Measurements from ENCODE around the gene CPTP.

Gene CPTP

DNA sequence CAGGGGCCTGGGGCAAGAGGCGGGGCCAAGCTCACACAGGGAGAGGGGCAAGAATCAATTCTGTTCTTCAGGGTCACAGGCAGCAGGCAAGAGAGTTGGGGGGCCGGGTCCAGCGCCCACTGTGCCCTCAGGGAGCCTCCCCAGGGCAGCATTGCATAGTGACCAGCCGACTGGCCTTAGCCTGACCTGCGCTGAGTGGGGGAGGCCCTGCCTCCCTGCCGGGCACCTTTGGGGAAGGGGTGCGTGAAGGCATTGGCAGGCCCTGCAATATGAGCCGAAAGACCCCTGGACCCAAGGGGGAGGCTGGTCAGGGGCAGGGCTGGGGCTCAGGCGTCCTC is 32.2 kb upstream of the CPTP start:
- ATAC-seq (ENCODE audit: low read depth) (no peak), DNase-seq (ENCODE audit: low spot score) (no peak)
- Histone ChIP-seq H3K4me3 (ENCODE audit: severe bottlenecking) (no peak overlapping the region), H3K4me1 (ENCODE audit: insufficient read depth, poor library complexity, severe bottlenecking) (no peaks in the 10 kb centered on the region), H3K36me3 (ENCODE audit: low read depth) (no peaks in the 10 kb centered on the region), H3K27ac (ENCODE audit: poor library complexity, severe bottlenecking) (no peak overlapping the region), H3K27me3 (ENCODE audit: insufficient read depth, poor library complexity, severe bottlenecking) (no peaks in the 10 kb centered on the region), H3K9me3 (ENCODE audit: severe bottlenecking) (no peaks in the 10 kb centered on the region)
- TF ChIP-seq CTCF (IDR thresholded peaks at IDR 0.05; ENCODE audit: poor library complexity, severe bottlenecking), result no peak

DNA sequence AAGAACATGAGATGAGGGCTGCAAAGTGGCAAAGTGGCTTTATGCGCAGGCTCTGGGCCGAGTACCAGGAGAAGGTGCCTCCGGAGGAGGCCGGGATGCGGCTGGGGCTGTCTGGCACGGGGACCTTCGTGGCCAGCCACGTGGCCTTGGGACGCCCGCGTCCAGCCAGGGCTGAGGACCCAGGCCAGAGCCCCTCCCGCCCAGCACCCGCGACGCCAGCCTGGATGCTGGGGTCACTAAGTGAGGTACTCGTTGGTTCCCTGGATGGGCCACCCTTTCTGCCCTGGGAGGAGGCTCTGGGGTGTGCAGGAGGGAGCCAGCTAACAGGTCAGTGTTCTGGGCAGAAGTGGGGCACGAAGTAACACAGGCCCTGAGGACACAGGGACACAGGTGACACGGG is 31.8 kb upstream of the CPTP start:
- Histone ChIP-seq H3K27me3 (ENCODE audit: insufficient read depth, poor library complexity, severe bottlenecking) (no peaks in the 10 kb centered on the region), H3K4me1 (ENCODE audit: insufficient read depth, poor library complexity, severe bottlenecking) (no peaks in the 10 kb centered on the region), H3K9me3 (ENCODE audit: severe bottlenecking) (no peaks in the 10 kb centered on the region), H3K36me3 (ENCODE audit: low read depth) (no peaks in the 10 kb centered on the region), H3K4me3 (ENCODE audit: severe bottlenecking) (no peak overlapping the region), H3K27ac (ENCODE audit: poor library complexity, severe bottlenecking) (no peak overlapping the region)
- ATAC-seq (ENCODE audit: low read depth), result no peak
- TF ChIP-seq CTCF (IDR thresholded peaks at IDR 0.05; ENCODE audit: poor library complexity, severe bottlenecking), result no peak
- DNase-seq (ENCODE audit: low spot score), result no peak

DNA sequence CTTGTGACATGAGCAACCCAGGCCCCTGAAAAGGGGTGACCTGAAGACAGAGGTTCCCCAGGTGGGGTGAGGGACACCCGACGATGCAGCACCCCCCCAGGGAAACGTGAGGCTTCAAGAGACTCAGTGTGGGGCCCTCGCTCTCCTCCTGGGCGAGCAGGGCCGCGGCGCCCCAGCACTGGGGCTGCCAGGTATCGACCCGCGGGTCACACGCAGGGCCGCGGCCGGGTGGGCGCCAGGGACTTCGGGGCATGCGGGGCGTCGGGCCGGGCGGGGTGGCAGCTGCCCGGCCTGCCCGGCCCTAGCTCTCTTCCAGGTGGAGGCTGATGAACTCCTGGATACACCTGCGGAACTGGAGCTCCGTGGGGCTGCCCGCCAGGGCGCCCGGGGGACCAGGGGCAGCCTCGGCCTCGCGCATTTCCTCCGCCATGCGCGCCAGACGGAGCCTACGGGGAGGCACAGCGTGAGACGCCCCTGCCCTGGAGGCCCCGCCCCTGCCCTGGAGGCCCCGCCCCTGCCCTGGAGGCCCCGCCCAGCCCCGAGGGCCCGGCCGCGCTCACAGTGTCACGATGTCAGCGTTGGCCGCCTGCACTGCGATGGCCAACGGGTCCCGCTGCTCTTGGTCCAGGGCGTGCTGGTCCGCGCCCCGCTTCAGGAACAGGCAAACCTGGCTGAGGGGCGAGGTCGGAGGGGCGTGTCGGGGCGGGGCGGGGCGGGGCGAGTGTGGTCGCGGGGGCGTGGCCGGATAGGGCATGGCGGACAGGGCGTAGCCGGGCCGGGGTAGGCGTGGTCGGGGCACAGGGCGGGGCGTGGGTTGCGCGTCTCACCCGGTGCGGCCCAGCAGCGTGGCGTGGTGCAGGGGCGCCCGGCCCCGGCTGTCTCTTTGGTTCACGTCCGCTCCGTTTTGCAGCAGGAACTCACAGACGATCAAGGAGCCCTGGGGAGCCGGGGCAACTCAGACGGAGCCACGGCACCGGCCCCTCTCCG is 31.0 kb upstream of the CPTP start:
- Histone ChIP-seq H3K9me3 (ENCODE audit: severe bottlenecking) (no peaks in the 10 kb centered on the region), H3K27ac (ENCODE audit: poor library complexity, severe bottlenecking) (no peak overlapping the region), H3K4me3 (ENCODE audit: severe bottlenecking) (no peak overlapping the region), H3K36me3 (ENCODE audit: low read depth) (no peaks in the 10 kb centered on the region), H3K27me3 (ENCODE audit: insufficient read depth, poor library complexity, severe bottlenecking) (no peaks in the 10 kb centered on the region), H3K4me1 (ENCODE audit: insufficient read depth, poor library complexity, severe bottlenecking) (no peaks in the 10 kb centered on the region)
- DNase-seq (ENCODE audit: low spot score) (no peak), ATAC-seq (ENCODE audit: low read depth) (no peak)
- TF ChIP-seq CTCF (IDR thresholded peaks at IDR 0.05; ENCODE audit: poor library complexity, severe bottlenecking), result no peak

DNA sequence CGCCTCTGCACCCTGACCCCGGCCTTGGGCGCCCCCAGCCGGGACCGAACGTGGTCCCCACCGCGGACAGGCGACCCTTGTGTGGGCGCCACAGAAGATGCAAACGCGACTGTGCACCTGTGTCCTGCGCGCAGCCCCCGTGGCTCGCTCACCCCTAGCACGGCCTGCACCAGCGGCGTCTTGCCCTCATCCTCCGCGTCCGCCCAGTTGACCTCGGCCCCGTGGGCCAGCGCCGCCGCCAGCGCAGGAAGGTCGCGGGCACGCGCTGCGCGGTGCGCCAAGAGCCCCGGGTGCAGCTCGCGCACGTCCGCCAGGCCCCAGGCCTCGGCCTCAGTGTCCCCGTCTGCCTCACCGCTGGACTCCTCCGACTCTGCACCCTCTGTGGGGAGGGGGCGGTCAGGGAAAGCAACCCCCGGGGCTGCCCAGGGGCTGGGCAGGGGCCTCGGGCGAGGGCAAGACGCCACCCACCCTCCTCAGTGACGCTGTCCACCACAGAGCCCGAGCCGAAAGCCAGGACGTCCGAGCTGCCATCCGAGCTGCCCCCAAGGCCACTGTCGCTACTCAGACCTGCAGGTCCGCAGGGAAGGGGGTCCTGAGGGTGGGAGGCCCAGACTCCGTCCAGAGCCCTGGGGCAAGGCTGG is 30.2 kb upstream of the CPTP start:
- no peaks in the 10 kb centered on the region for H3K4me1 ChIP-seq (ENCODE audit: insufficient read depth, poor library complexity, severe bottlenecking)
- ATAC-seq (ENCODE audit: low read depth) (no peak), DNase-seq (ENCODE audit: low spot score) (no peak)
- H3K36me3 ChIP-seq (ENCODE audit: low read depth), result no peaks in the 10 kb centered on the region
- no peak overlapping the region for H3K27ac ChIP-seq (ENCODE audit: poor library complexity, severe bottlenecking)
- TF ChIP-seq CTCF (IDR thresholded peaks at IDR 0.05; ENCODE audit: poor library complexity, severe bottlenecking), result no peak
- no peak overlapping the region for H3K4me3 ChIP-seq (ENCODE audit: severe bottlenecking)
- no peaks in the 10 kb centered on the region for H3K27me3 ChIP-seq (ENCODE audit: insufficient read depth, poor library complexity, severe bottlenecking)
- no peaks in the 10 kb centered on the region for H3K9me3 ChIP-seq (ENCODE audit: severe bottlenecking)
